ENCODE measurements around the gene RNF227. TPM values are rescaled to one million over a fixed set of nuclear protein-coding genes. Genes with fewer than 3 reads are reported as not detected.

RNF227 gene
- total and polyA plus RNA-seq, 10 of the 15 experiments (the other 5 are each of a cell fraction or from before 2014, with no cell fraction given) = 0.49 to 5.0 (median 1.3) TPM

DNA sequence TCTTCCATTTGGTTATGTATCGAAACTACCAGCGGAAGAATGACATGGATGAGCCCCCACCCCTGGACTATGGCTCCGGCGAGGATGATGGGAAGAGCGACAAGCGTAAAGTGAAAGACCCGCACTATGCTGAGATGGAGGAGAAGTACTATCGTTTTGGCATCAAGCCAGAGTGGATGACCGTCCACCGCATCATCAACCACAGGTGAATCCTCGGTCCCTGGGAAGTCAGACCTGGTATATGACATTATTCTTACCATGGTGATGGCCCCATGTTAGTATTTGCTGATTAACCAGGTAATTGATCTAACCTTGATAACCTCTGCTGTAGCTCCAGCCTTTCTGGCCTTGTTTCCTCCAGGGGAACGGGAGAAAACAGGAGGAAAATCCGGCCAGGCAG is 19.0 kb downstream of the RNF227 start:
- SMC1A ChIA-PET (ENCODE audit: uncharacterized antibody, unreplicated experiment) = interaction anchor here (1.1 to 2.8 kb wide), 3 partner anchors 33 to 144 kb away, joined by 6 to 12 read pairs (median 9); no protein-coding TSS in a partner anchor
- Histone ChIP-seq H3K9ac (ENCODE audit: control insufficient read depth, insufficient read depth, low read length) (no peak overlapping the region), H3K4me2 (ENCODE audit: control insufficient read depth, insufficient read depth) (no peak overlapping the region), H3K27me3 (replicated peaks in 1 of 2; ENCODE audit: control insufficient read depth in 2 of 2, insufficient read depth in 2 of 2, low read length in 1 of 2) (no peaks in the 10 kb centered on the region), H2AFZ (ENCODE audit: control insufficient read depth, low read depth, low read length) (no peak overlapping the region), H3K27ac (ENCODE audit: control insufficient read depth, insufficient read depth) (no peak overlapping the region), H3K4me3 (no peak overlapping the region), H3K9me3 (replicated peaks; ENCODE audit: control insufficient read depth, insufficient read depth, low read length) (no peaks in the 10 kb centered on the region), H3K79me2 (ENCODE audit: control insufficient read depth, insufficient read depth, low read length) (no peaks in the 10 kb centered on the region), H4K20me1 (ENCODE audit: control insufficient read depth, insufficient read depth) (no peaks in the 10 kb centered on the region), H3K36me3 (ENCODE audit: control insufficient read depth in 2 of 2, insufficient read depth in 2 of 2, low read length in 1 of 2) (peaks cover 31 to 52% of the 10 kb centered on the region in 2 experiments), H3K4me1 (ENCODE audit: control insufficient read depth, insufficient read depth, low read length) (no peaks in the 10 kb centered on the region)
- in situ Hi-C loops (cut with MboI) (no loop called here), intact Hi-C loops (cut with micrococcal nuclease; ENCODE audit: unreplicated experiment) (loop anchor here (5.0 kb wide), 1 partner anchor 35 kb away; no protein-coding TSS in a partner anchor)
- TF ChIP-seq IKZF2 (IDR thresholded peaks at IDR 0.05) (no peak), STAT1 (conservative IDR thresholded peaks at IDR 0.05) (no peak), YY1 (IDR thresholded peaks at IDR 0.05; ENCODE audit: low read depth, low read length) (no peak), TCF3 (IDR thresholded peaks at IDR 0.05; ENCODE audit: borderline replicate concordance, insufficient read depth, low read depth, low read length) (no peak), POLR2A (IDR thresholded peaks at IDR 0.05; ENCODE audit: low read depth, low read length) (no peak), ZNF207 (IDR thresholded peaks at IDR 0.05; ENCODE audit: borderline replicate concordance) (no peak)
- CTCF ChIA-PET = interaction anchor here (1.1 to 1.7 kb wide), 4 partner anchors 33 to 93 kb away, joined by 3 to 5 read pairs (median 4); partner anchors contain the start of gene NAA38
- POLR2A ChIA-PET = no interaction called here
- FAIRE-seq = no peak
- no peak for DNase-seq (ENCODE audit: low read depth, low spot score)
- WGBS (ENCODE audit: insufficient coverage, insufficient replicate concordance, low lambda C conversion rate, missing lambda C conversion rate) = 75% methylated on average over 13 of the region's 13 CpGs
- no TSS peak for BruUV-seq (replicated peaks)
- no peak for ATAC-seq
- RAD21 ChIA-PET (ENCODE audit: unreplicated experiment) = no interaction called here

GRCh38 chr17:7894866-7895265 is 21.2 kb downstream of the RNF227 start:
- BruUV-seq (replicated peaks) = no TSS peak
- in situ Hi-C loops (cut with MboI) = no loop called here
- SMC1A ChIA-PET (ENCODE audit: uncharacterized antibody, unreplicated experiment) = no interaction called here
- TF ChIP-seq POLR2AphosphoS5 (IDR thresholded peaks at IDR 0.05; ENCODE audit: low read length) = no peak
- TF ChIP-seq, protein P1, sequence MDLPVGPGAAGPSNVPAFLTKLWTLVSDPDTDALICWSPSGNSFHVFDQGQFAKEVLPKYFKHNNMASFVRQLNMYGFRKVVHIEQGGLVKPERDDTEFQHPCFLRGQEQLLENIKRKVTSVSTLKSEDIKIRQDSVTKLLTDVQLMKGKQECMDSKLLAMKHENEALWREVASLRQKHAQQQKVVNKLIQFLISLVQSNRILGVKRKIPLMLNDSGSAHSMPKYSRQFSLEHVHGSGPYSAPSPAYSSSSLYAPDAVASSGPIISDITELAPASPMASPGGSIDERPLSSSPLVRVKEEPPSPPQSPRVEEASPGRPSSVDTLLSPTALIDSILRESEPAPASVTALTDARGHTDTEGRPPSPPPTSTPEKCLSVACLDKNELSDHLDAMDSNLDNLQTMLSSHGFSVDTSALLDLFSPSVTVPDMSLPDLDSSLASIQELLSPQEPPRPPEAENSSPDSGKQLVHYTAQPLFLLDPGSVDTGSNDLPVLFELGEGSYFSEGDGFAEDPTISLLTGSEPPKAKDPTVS (IDR thresholded peaks at IDR 0.05; ENCODE audit: low read depth, low read length) = no peak
- no peak for TF ChIP-seq IRF4 (IDR thresholded peaks at IDR 0.05; ENCODE audit: low read depth, low read length)
- no peak for TF ChIP-seq HCFC1 (IDR thresholded peaks at IDR 0.05; ENCODE audit: low read length)
- TF ChIP-seq WRNIP1 (IDR thresholded peaks at IDR 0.05; ENCODE audit: borderline replicate concordance, low read depth, low read length) = no peak
- TF ChIP-seq EZH2 (IDR thresholded peaks at IDR 0.05; ENCODE audit: borderline replicate concordance, control insufficient read depth, low read depth, low read length) = no peak
- no peak for TF ChIP-seq CREB1 (IDR thresholded peaks at IDR 0.05; ENCODE audit: low read depth)
- TF ChIP-seq ZZZ3 (IDR thresholded peaks at IDR 0.05; ENCODE audit: control insufficient read depth, insufficient read length, low read depth) = no peak
- no peak for TF ChIP-seq ZBTB11 (CRISPR knock-in tag; IDR thresholded peaks at IDR 0.05)
- no peak for TF ChIP-seq POLR2A (IDR thresholded peaks at IDR 0.05; ENCODE audit: low read depth, low read length)

More at GRCh38 chr17:7894866-7895265, 21.2 kb downstream of the RNF227 start:
- Histone ChIP-seq H3K27ac (ENCODE audit: control insufficient read depth, insufficient read depth) (no peak overlapping the region), H3K4me2 (ENCODE audit: control insufficient read depth, insufficient read depth) (no peak overlapping the region), H3K9me3 (replicated peaks; ENCODE audit: control insufficient read depth, insufficient read depth, low read length) (no peaks in the 10 kb centered on the region), H3K27me3 (replicated peaks in 1 of 2; ENCODE audit: control insufficient read depth in 2 of 2, insufficient read depth in 2 of 2, low read length in 1 of 2) (no peaks in the 10 kb centered on the region), H3K79me2 (ENCODE audit: control insufficient read depth, insufficient read depth, low read length) (no peaks in the 10 kb centered on the region), H3K9ac (ENCODE audit: control insufficient read depth, insufficient read depth, low read length) (no peak overlapping the region), H3K36me3 (ENCODE audit: control insufficient read depth in 2 of 2, insufficient read depth in 2 of 2, low read length in 1 of 2) (peaks cover 30 to 43% of the 10 kb centered on the region in 2 experiments), H3K4me1 (ENCODE audit: control insufficient read depth, insufficient read depth, low read length) (no peaks in the 10 kb centered on the region), H2AFZ (ENCODE audit: control insufficient read depth, low read depth, low read length) (no peak overlapping the region), H3K4me3 (no peak overlapping the region), H4K20me1 (ENCODE audit: control insufficient read depth, insufficient read depth) (no peaks in the 10 kb centered on the region)
- intact Hi-C loops (cut with micrococcal nuclease; ENCODE audit: unreplicated experiment) = loop anchor here (5.0 kb wide), 1 partner anchor 33 kb away; no protein-coding TSS in a partner anchor
- FAIRE-seq (no peak), DNase-seq (ENCODE audit: low read depth, low spot score) (no peak), ATAC-seq (no peak)
- ChIA-PET CTCF (no interaction called here), RAD21 (ENCODE audit: unreplicated experiment) (no interaction called here), POLR2A (no interaction called here)
- 85% methylated on average over 8 of the region's 8 CpGs for WGBS (ENCODE audit: insufficient coverage, insufficient replicate concordance, low lambda C conversion rate, missing lambda C conversion rate)

Measured in GM12878 (cell line).